SK-N-MC (cell line): Measurements from ENCODE around the gene HDLBP.
A peak's percentile ranks its signal among the peaks of the same experiment; 100 is the strongest.

ENCODE experiments used
- DNase-seq: peaks from one replicate; pipeline ENCODE4 v3.0.0-alpha.2; 2011; ENCODE audit warnings: low read depth, low spot score
- H3K27ac ChIP-seq: fragments of 200-600 bp; sonication (generic); 2 replicates; pipeline ENCODE4 v1.5.1; 2016; ENCODE audit warnings: mixed run types
- H3K36me3 ChIP-seq: fragments of 200-600 bp; sonication (generic); 2 replicates; pipeline ENCODE4 v1.6.1; 2017; ENCODE audit warnings: antibody characterized with exemption, low read length, mixed read lengths; ENCODE audit not compliant: insufficient read depth
- H3K4me3 ChIP-seq: fragments of 200-600 bp; sonication (generic); 2 replicates; pipeline ENCODE4 v1.5.1; 2016
- H3K9ac ChIP-seq: fragments of 200-600 bp; sonication (generic); 2 replicates; pipeline ENCODE4 v1.8.0; 2017; ENCODE audit warnings: mixed run types, mixed read lengths; ENCODE audit not compliant: insufficient read length
- H3K9me3 ChIP-seq: fragments of 200-600 bp; sonication (generic); 2 replicates; pipeline ENCODE4 v1.6.1; 2017; ENCODE audit warnings: low read depth, mild to moderate bottlenecking, antibody characterized with exemption, low read length, moderate library complexity, mixed read lengths
- EZH2 ChIP-seq: fragments of 200-600 bp; sonication (generic); IDR thresholded peaks from one replicate; pipeline ENCODE4 v1.6.1; 2017; ENCODE audit warnings: antibody characterized with exemption
- FOXP2 ChIP-seq: optimal IDR thresholded peaks from 2 replicates; pipeline ENCODE3; 2011; ENCODE audit warnings: mild to moderate bottlenecking, moderate library complexity; ENCODE audit not compliant: insufficient read depth; ENCODE audit errors: extremely low read length, control extremely low read depth
- POLR2AphosphoS5 ChIP-seq: IDR thresholded peaks from 2 replicates; pipeline ENCODE4 v1.6.1; 2012; ENCODE audit warnings: mild to moderate bottlenecking, low read depth, low read length, borderline replicate concordance

Gene HDLBP

DNA sequence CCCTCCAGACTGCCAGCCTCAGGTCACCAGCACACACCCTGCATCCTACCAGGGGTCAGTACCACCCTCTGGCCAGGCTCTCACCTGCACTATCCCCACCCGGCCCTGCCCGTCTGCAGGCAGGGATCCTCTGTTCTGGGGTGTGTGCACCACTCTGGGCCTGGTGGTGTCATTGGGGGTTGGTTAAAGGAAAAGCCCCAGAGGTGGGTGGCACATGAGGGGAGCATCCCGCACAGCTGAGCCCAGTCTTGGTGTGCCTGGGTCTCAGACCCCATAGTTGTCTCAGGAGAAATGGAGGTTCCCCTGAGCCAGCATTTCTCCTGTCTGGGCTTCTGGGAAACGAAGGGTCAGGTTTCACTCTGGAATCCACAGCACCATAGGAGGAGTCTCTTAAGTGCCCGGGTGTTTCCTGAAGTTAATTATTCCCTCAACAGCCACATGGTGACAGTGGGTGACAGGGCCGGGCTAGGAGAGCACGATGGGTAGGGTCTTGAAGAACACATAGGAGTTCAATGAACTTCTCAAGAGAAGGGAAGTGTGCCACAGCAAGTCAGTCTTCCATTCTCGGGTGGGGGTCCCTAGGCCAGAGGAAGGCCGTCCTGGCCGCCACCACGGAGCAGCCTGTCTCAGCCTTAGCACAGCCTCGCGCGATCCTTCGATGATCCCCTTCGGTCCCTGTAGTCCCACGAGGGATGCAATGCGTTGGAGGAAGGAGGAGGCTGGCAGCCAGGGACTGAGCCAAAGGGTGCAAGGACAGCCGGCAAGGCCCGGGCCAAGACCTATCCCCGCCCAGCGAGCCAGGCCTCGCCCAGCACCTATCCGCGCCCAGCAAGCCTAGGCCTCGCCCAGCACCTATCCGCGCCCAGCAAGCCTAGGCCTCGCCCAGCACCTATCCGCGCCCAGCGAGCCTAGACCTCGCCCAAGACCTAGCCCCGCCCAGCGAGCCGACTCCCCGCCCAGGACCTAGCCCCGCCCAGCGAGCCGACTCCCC is 39.5 kb upstream of the HDLBP start:
- Histone ChIP-seq H3K36me3 (peaks cover 51% of the 10 kb centered on the region), H3K27ac (peak overlapping the region; percentile 84), H3K4me3 (peak overlapping the region; percentile 67), H3K9ac (no peak overlapping the region), H3K9me3 (no peaks in the 10 kb centered on the region)
- TF ChIP-seq FOXP2 (no peak), POLR2AphosphoS5 (peak; percentile 8; the same call in 1 of the 2 replicates)
- DNase-seq, result peak; percentile 22

DNA sequence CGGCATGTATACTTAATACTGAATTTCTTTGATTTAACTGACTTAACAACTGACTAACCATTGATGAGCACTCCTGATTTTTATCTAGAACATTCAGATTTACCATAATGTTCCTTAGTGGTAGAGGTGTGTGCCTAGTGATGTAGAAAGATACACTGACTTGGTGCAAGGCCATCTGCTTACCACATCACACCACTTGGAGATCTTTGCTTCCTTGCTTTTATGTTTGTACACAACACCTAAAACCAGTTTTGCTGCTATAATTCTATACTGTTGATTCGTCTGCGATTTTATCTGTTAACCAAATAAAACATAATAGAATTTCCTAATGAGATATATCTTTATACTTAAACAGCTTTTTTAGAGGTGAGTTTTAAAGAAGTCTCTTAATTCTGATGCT is 36.8 kb upstream of the HDLBP start:
- Histone ChIP-seq H3K9me3 (no peaks in the 10 kb centered on the region), H3K4me3 (no peak overlapping the region), H3K9ac (no peak overlapping the region), H3K27ac (no peak overlapping the region), H3K36me3 (peaks cover 75% of the 10 kb centered on the region)
- no peak for TF ChIP-seq EZH2
- no peak for TF ChIP-seq FOXP2
- no peak for TF ChIP-seq POLR2AphosphoS5
- DNase-seq, result no peak

DNA sequence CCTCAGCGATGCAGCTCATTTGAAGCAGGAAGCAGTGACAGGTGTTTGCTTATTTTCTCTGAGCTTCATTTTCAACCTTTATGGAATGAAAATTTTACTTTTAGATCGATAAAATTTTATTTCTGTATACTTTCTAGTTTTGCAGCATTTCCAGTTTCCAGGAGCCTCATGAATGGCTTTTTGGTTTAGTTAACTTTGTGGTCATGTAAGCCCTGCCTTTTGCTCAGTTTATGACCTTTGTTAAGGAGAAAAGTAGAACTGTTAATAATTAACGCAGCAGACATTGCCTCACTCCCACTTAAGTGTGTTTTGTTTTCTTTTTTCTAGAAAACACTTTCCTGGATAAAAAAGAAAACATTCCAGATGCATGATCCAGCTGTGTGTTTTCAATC is 36.2 kb upstream of the HDLBP start:
- Histone ChIP-seq H3K27ac (peak overlapping the region; percentile 35; the same call in 1 of the 2 replicates), H3K36me3 (peaks cover 81% of the 10 kb centered on the region), H3K9ac (peak overlapping the region; percentile 38), H3K9me3 (no peaks in the 10 kb centered on the region), H3K4me3 (no peak overlapping the region)
- no peak for DNase-seq
- TF ChIP-seq POLR2AphosphoS5 (no peak), FOXP2 (no peak)

DNA sequence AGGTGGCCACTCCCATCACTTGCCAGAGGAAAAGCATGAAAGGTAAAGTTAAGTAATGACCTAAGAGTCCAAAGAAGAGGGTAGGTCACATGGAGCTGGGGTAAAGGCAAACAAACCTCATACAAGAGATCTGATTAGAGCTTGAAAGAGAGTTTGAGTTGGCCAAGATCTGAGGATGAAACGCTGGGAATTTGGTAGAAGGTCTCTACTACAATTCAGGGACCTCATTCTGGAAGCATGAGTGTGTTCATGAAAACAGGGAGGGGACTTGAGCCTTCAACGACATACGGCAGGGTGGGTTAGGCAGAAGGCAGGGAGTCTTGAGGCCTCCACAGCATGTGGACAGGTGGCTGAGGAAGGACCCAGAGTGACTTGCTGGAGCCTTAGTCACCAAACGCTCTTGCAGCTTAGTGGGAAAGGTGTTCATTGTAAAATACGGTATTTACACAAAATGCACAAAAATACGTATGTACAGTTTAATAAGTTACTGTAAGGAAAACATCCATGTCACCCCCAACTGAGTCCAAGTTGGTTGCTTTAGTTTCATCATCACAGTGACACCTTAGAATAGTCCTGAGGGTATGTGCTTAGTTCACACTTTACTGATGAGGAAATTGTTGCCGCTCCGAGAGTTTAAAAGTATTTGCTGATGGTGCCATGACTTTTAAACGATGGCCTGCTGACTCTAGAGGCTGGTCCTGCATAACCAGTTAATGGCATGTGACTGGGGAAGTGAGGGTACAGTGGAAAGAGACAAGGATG is 35.6 kb upstream of the HDLBP start:
- Histone ChIP-seq H3K4me3 (no peak overlapping the region), H3K9me3 (no peaks in the 10 kb centered on the region), H3K9ac (peak overlapping the region; percentile 38), H3K36me3 (peaks cover 86% of the 10 kb centered on the region), H3K27ac (no peak overlapping the region)
- DNase-seq, result no peak
- TF ChIP-seq EZH2 (no peak), FOXP2 (no peak), POLR2AphosphoS5 (no peak)

DNA sequence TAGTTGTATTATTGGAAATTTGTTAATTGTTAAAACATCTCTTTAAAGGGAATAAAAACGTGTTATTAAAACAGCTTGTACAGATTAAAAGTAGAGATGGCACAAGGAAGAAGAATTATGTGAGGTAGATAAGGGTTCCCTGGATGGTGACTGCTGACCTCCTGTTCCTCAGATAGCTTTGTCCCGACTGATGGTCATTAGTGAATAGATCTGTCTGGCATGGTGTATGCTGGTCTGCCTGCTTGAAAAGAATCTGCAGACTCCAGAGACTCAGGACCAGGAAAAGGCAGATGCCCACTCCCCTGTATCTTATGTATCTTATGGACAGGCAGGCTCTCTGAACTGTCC is 35.0 kb upstream of the HDLBP start:
- no peaks in the 10 kb centered on the region for H3K9me3 ChIP-seq
- TF ChIP-seq FOXP2, result no peak
- no peak for TF ChIP-seq POLR2AphosphoS5
- no peak for TF ChIP-seq EZH2
- no peak overlapping the region for H3K9ac ChIP-seq
- peaks cover 92% of the 10 kb centered on the region for H3K36me3 ChIP-seq
- no peak for DNase-seq
- no peak overlapping the region for H3K27ac ChIP-seq
- no peak overlapping the region for H3K4me3 ChIP-seq

DNA sequence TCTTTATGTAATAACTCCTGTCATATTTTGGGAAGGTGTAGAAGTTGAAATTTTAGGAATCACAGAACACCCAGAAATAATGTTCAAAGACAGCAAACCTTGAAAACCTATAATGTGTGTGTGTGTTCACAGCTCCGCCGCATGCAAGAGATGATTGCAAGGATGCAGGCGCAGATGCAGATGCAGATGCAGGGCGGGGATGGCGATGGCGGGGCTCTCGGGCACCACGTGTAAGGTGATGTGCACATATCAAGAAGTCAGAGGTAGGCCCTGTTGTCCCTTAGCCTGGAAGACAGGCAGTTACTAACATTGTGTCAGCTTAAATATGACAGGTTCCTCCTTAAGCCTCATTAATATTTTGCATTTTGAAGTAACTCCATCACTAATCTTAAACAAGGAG is 34.5 kb upstream of the HDLBP start:
- H3K9me3 ChIP-seq, result no peaks in the 10 kb centered on the region
- DNase-seq, result no peak
- H3K4me3 ChIP-seq, result no peak overlapping the region
- peaks cover 96% of the 10 kb centered on the region for H3K36me3 ChIP-seq
- TF ChIP-seq FOXP2 (no peak), POLR2AphosphoS5 (no peak), EZH2 (no peak)
- no peak overlapping the region for H3K27ac ChIP-seq
- no peak overlapping the region for H3K9ac ChIP-seq

DNA sequence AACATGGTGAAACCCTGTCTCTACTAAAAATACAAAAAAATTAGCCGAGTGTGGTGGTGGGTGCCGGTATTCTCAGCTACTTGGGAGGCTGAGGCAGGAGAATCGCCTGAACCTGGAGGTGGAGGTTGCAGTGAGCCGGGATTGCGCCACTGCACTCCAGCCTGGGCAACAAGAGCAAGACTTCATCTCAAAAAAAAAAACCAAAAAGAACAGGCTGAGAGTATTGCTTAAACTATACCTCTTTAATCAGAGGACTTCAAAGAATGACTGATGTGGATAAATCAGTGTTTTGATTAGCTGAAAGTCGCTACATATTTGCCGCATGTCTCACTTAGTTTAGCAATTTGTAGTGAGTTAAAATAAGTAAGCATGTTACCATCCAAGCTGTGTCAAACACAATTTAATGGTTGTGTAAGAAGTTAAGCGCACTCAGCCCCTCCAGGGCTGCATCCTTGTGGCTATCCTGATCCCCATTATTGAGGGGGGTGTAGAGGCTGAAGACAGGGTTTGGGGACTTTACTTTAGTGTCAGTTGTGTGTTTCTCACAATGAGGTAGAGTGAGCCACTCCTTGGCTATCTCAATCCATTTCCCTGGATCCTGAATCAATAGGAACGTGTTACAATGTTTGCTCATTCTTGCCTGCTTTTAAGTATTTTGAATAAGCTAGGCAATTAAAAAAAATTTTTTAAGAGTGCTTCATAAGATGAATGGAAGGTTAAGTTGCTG is 29.6 kb upstream of the HDLBP start:
- Histone ChIP-seq H3K27ac (no peak overlapping the region), H3K9me3 (no peaks in the 10 kb centered on the region), H3K4me3 (no peak overlapping the region), H3K9ac (no peak overlapping the region), H3K36me3 (peaks cover 93% of the 10 kb centered on the region)
- TF ChIP-seq EZH2, result no peak
- no peak for TF ChIP-seq POLR2AphosphoS5
- TF ChIP-seq FOXP2, result no peak
- no peak for DNase-seq

DNA sequence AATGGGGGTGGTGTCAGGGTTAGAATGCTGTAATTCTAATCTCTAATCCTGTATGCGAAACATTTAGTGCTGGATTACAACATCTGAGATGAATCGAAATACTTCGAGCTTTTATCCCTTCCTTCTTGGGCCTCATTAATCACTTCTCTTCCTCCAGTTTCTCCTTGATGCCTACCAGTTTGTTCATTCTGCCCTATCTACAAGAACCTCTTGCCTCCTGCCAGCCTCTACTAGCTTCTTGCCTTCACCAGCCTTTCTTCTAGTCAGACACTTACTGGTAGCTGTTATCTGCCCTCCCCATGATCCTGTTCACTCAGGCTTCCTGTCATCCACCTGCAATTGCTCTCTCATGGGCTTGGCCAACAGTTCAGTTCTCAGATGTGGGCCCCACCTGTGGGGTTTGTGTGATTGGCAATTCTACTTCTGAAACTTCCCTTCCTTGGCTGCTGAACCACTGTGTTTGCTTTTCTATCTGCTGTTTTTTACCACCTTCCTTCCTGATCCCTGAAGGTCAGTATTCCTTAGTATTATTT is 25.2 kb upstream of the HDLBP start:
- Histone ChIP-seq H3K9ac (no peak overlapping the region), H3K36me3 (peaks cover 89% of the 10 kb centered on the region), H3K27ac (no peak overlapping the region), H3K9me3 (no peaks in the 10 kb centered on the region), H3K4me3 (no peak overlapping the region)
- TF ChIP-seq EZH2, result no peak
- TF ChIP-seq FOXP2, result no peak
- TF ChIP-seq POLR2AphosphoS5, result no peak
- DNase-seq, result no peak
